PC-3 (cell line): ENCODE measurements around the gene ADAMTSL1.

Experiments used
- EZH2 ChIP-seq: fragments of 300-600 bp; sonication (generic); IDR thresholded peaks from one replicate; pipeline ENCODE4 v1.6.1; 2017; ENCODE audit warnings: antibody characterized with exemption, mild to moderate bottlenecking, low read length; ENCODE audit not compliant: unreplicated experiment
- TF ChIP-seq, protein P1 (sequence below): fragments of 300-600 bp; sonication (generic); conservative IDR thresholded peaks from 2 replicates; pipeline ENCODE4 v1.5.1; 2017; ENCODE audit warnings: antibody characterized with exemption, low read depth, mild to moderate bottlenecking, low read length

DNA sequence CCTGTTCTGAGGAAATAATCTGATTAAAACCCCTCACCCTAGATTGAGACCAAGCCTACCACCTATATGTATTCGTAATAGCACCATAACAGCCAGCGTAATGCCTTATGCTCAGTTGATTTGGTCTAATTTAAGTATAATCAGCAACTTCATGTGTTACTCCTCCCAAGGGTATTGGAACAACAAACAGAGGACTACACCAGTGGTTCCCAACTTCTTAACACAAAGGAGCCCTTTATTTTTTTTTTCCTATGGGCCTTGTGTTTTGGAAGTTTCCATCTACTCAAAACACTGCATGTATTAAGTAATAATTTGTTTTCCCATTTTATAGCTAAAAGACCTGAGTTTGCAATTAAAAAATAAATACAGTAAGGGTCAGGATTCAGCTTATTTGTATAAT lies 140.7 kb downstream of the ADAMTSL1 start:
- TF ChIP-seq, protein P1, sequence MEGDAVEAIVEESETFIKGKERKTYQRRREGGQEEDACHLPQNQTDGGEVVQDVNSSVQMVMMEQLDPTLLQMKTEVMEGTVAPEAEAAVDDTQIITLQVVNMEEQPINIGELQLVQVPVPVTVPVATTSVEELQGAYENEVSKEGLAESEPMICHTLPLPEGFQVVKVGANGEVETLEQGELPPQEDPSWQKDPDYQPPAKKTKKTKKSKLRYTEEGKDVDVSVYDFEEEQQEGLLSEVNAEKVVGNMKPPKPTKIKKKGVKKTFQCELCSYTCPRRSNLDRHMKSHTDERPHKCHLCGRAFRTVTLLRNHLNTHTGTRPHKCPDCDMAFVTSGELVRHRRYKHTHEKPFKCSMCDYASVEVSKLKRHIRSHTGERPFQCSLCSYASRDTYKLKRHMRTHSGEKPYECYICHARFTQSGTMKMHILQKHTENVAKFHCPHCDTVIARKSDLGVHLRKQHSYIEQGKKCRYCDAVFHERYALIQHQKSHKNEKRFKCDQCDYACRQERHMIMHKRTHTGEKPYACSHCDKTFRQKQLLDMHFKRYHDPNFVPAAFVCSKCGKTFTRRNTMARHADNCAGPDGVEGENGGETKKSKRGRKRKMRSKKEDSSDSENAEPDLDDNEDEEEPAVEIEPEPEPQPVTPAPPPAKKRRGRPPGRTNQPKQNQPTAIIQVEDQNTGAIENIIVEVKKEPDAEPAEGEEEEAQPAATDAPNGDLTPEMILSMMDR, result no peak
- no peak for TF ChIP-seq EZH2
